ENCODE data around the gene KRTAP10-10.

The KRTAP10-10 gene

DNA sequence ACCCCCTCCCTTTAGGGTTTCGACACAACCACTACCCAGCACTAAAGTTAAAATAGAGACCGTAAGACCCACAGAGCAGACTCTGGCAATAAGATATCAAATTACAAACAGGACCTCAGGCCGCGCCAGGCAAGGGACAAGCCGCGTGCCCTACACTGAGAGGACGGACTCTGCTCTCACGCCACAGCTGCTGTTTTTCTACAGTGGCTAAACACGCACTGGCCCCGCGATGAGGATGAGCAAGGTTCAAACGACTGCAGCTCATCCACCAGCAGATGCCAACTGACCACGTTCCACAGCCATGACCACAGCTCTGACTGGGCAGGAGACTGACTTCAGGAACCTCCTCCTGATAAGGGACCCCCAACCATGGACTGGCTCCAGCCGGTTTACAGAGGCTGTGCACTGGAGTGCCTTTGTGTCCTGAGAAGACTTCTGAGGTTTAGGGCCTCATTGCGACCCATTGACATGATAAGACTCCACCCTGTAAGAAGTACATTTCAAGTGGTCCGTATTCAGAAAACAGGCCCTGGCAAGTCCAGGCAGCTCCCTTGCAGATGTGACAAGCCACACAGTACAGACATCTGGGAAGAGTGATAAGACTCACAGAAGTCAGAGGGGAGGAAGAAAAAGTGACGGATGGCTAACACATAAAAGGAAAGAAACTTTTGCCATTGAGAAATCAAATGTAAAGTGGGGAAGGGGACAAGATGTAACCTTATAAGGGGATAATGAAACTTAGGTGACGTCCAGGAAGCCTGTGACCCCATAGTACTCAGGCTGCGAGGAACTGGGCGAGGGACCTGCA lies 43.4 kb upstream of the KRTAP10-10 start:
- H3K9me3 ChIP-seq (ENCODE audit: insufficient read depth, low read length, severe bottlenecking), result no peaks in the 10 kb centered on the region
- H3K4me2 ChIP-seq (ENCODE audit: insufficient read depth, low read length), result no peak overlapping the region
- H3K27me3 ChIP-seq (ENCODE audit: insufficient read depth, low read length, poor library complexity), result no peaks in the 10 kb centered on the region
- no peak for DNase-seq
- H3K9ac ChIP-seq (ENCODE audit: low read depth, low read length), result no peak overlapping the region
- no peaks in the 10 kb centered on the region for H3K79me2 ChIP-seq (ENCODE audit: insufficient read depth, low read length)
- no peak for ATAC-seq (ENCODE audit: insufficient read depth, low read depth)
- H3K27ac ChIP-seq (ENCODE audit: low read length), result no peak overlapping the region
- no peaks in the 10 kb centered on the region for H4K20me1 ChIP-seq (ENCODE audit: insufficient read depth, low read length)
- H3K4me1 ChIP-seq (ENCODE audit: insufficient read depth, low read length), result no peaks in the 10 kb centered on the region
- H2AFZ ChIP-seq (ENCODE audit: low read depth, low read length), result no peak overlapping the region
- no peak overlapping the region for H3K4me3 ChIP-seq (ENCODE audit: low read depth in 1 of 2, low read length in 2 of 2)
- H3K36me3 ChIP-seq (ENCODE audit: insufficient read depth, low read length), result no peaks in the 10 kb centered on the region
- no peak for TF ChIP-seq EZH2 (IDR thresholded peaks at IDR 0.05; ENCODE audit: borderline replicate concordance, low read depth, low read length, severe bottlenecking)
- TF ChIP-seq, protein P1, sequence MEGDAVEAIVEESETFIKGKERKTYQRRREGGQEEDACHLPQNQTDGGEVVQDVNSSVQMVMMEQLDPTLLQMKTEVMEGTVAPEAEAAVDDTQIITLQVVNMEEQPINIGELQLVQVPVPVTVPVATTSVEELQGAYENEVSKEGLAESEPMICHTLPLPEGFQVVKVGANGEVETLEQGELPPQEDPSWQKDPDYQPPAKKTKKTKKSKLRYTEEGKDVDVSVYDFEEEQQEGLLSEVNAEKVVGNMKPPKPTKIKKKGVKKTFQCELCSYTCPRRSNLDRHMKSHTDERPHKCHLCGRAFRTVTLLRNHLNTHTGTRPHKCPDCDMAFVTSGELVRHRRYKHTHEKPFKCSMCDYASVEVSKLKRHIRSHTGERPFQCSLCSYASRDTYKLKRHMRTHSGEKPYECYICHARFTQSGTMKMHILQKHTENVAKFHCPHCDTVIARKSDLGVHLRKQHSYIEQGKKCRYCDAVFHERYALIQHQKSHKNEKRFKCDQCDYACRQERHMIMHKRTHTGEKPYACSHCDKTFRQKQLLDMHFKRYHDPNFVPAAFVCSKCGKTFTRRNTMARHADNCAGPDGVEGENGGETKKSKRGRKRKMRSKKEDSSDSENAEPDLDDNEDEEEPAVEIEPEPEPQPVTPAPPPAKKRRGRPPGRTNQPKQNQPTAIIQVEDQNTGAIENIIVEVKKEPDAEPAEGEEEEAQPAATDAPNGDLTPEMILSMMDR (IDR thresholded peaks at IDR 0.05; ENCODE audit: borderline replicate concordance, extremely low read depth, low read length, poor library complexity, severe bottlenecking), result no peak

GRCh38 chr21:44594406-44594916 lies 42.7 kb upstream of the KRTAP10-10 start:
- Histone ChIP-seq H4K20me1 (ENCODE audit: insufficient read depth, low read length) (no peaks in the 10 kb centered on the region), H3K4me1 (ENCODE audit: insufficient read depth, low read length) (no peaks in the 10 kb centered on the region), H3K27ac (ENCODE audit: low read length) (no peak overlapping the region), H3K9me3 (ENCODE audit: insufficient read depth, low read length, severe bottlenecking) (no peaks in the 10 kb centered on the region), H3K79me2 (ENCODE audit: insufficient read depth, low read length) (no peaks in the 10 kb centered on the region), H3K4me2 (ENCODE audit: insufficient read depth, low read length) (no peak overlapping the region), H3K27me3 (ENCODE audit: insufficient read depth, low read length, poor library complexity) (no peaks in the 10 kb centered on the region), H2AFZ (ENCODE audit: low read depth, low read length) (no peak overlapping the region), H3K36me3 (ENCODE audit: insufficient read depth, low read length) (no peaks in the 10 kb centered on the region), H3K4me3 (ENCODE audit: low read depth in 1 of 2, low read length in 2 of 2) (no peak overlapping the region), H3K9ac (ENCODE audit: low read depth, low read length) (no peak overlapping the region)
- TF ChIP-seq EZH2 (IDR thresholded peaks at IDR 0.05; ENCODE audit: borderline replicate concordance, low read depth, low read length, severe bottlenecking), result no peak
- ATAC-seq (ENCODE audit: insufficient read depth, low read depth), result no peak
- no peak for DNase-seq

DNA sequence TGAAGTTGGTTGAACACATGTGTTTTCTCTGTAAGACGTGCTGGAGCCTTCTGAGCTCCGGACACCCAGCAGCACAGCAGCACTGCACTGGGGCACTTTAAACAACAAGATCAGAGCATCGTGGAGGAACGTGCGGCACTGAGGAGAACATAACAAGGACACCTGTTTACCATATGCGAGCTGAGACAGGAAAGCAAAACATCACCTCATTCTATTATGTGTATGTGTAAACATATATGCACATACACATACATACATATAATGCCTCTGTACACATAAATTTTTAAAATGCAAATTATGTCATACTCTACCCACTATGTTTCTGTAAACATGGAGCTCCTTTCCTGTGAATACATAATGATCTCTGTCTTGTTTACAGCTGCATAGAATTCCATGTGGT lies 41.6 kb upstream of the KRTAP10-10 start:
- H4K20me1 ChIP-seq (ENCODE audit: insufficient read depth, low read length), result no peaks in the 10 kb centered on the region
- no peaks in the 10 kb centered on the region for H3K4me1 ChIP-seq (ENCODE audit: insufficient read depth, low read length)
- no peaks in the 10 kb centered on the region for H3K9me3 ChIP-seq (ENCODE audit: insufficient read depth, low read length, severe bottlenecking)
- H2AFZ ChIP-seq (ENCODE audit: low read depth, low read length), result no peak overlapping the region
- ATAC-seq (ENCODE audit: insufficient read depth, low read depth) (no peak), DNase-seq (no peak)
- H3K36me3 ChIP-seq (ENCODE audit: insufficient read depth, low read length), result no peaks in the 10 kb centered on the region
- no peaks in the 10 kb centered on the region for H3K27me3 ChIP-seq (ENCODE audit: insufficient read depth, low read length, poor library complexity)
- TF ChIP-seq EZH2 (IDR thresholded peaks at IDR 0.05; ENCODE audit: borderline replicate concordance, low read depth, low read length, severe bottlenecking), result no peak
- TF ChIP-seq, protein P1 (IDR thresholded peaks at IDR 0.05; ENCODE audit: borderline replicate concordance, extremely low read depth, low read length, poor library complexity, severe bottlenecking), result no peak
- no peak overlapping the region for H3K4me3 ChIP-seq (ENCODE audit: low read depth in 1 of 2, low read length in 2 of 2)
- no peak overlapping the region for H3K27ac ChIP-seq (ENCODE audit: low read length)
- no peaks in the 10 kb centered on the region for H3K79me2 ChIP-seq (ENCODE audit: insufficient read depth, low read length)
- H3K9ac ChIP-seq (ENCODE audit: low read depth, low read length), result no peak overlapping the region
- no peak overlapping the region for H3K4me2 ChIP-seq (ENCODE audit: insufficient read depth, low read length)

- ATAC-seq (ENCODE audit: insufficient read depth, low read depth), result no peak
- Histone ChIP-seq H3K4me1 (ENCODE audit: insufficient read depth, low read length) (no peaks in the 10 kb centered on the region), H3K36me3 (ENCODE audit: insufficient read depth, low read length) (no peaks in the 10 kb centered on the region), H3K9ac (ENCODE audit: low read depth, low read length) (no peak overlapping the region), H3K9me3 (ENCODE audit: insufficient read depth, low read length, severe bottlenecking) (no peaks in the 10 kb centered on the region), H3K27me3 (ENCODE audit: insufficient read depth, low read length, poor library complexity) (no peaks in the 10 kb centered on the region), H3K4me2 (ENCODE audit: insufficient read depth, low read length) (no peak overlapping the region), H3K79me2 (ENCODE audit: insufficient read depth, low read length) (no peaks in the 10 kb centered on the region), H4K20me1 (ENCODE audit: insufficient read depth, low read length) (no peaks in the 10 kb centered on the region), H3K27ac (ENCODE audit: low read length) (no peak overlapping the region), H2AFZ (ENCODE audit: low read depth, low read length) (no peak overlapping the region), H3K4me3 (ENCODE audit: low read depth in 1 of 2, low read length in 2 of 2) (no peak overlapping the region)
- no peak for DNase-seq
- no peak for TF ChIP-seq EZH2 (IDR thresholded peaks at IDR 0.05; ENCODE audit: borderline replicate concordance, low read depth, low read length, severe bottlenecking)
- TF ChIP-seq, protein P1 (IDR thresholded peaks at IDR 0.05; ENCODE audit: borderline replicate concordance, extremely low read depth, low read length, poor library complexity, severe bottlenecking), result no peak
Observed at GRCh38 chr21:44596068-44596725, 41.0 kb upstream of the KRTAP10-10 start.

Measured in DND-41 (cell line).